Endothelial cell of umbilical vein (primary cell): ENCODE data around the gene DCX. TPM values are rescaled to one million over a fixed set of nuclear protein-coding genes. Genes with fewer than 3 reads are reported as not detected.

Experiments
- BruUV-seq: library from RNA; stranded (reverse); fragments of 400-500 nt; replicated peaks from 2 replicates; lab custom pipeline; 2021; lab: Mats Ljungman, UMichigan
- CTCF ChIA-PET: fragments of 300-600, 350-600 bp; sonication (Branson Sonifier 250); formaldehyde crosslinking; loops from one replicate; lab custom pipeline; 2021; ENCODE audit warnings: antibody characterized with exemption, inconsistent platforms; lab: Charles Lee
- POLR2A ChIA-PET: fragments of 300-600, 350-600 bp; sonication (Branson Sonifier 250); formaldehyde crosslinking; loops from one replicate; lab custom pipeline; 2021; ENCODE audit warnings: antibody characterized with exemption, inconsistent platforms; lab: Charles Lee
- DNase-seq: peaks from one replicate; pipeline ENCODE4 v3.0.0-alpha.2; 2011; ENCODE audit warnings: low read depth, low spot score
- FAIRE-seq: peaks from 2 replicates; lab custom pipeline; 2011; peaks lifted over from hg19 to GRCh38; lab: Jason Lieb, UNC
- H2AFZ ChIP-seq: 2 replicates; pipeline ENCODE4 v1.6.0; 2012; ENCODE audit warnings: low read depth, low read length, control low read depth, inconsistent platforms
- H3K27ac ChIP-seq: 2 replicates; pipeline ENCODE4 v1.5.1; 2011; ENCODE audit warnings: low read depth, mild to moderate bottlenecking, control low read depth, low read length, moderate library complexity; ENCODE audit not compliant: insufficient read depth
- H3K27me3 ChIP-seq, 2 experiments: 2 replicates each; pipeline versions ENCODE4 v1.6.0 to v1.6.1; 2011; ENCODE audit warnings: low read length in 2 of 2, mixed read lengths in 1 of 2; ENCODE audit not compliant: control insufficient read depth in 2 of 2, insufficient read depth in 2 of 2
- H3K36me3 ChIP-seq, 2 experiments: 2 replicates in 1 of 2; 3 replicates in 1 of 2; pipeline ENCODE4 v1.5.1; 2011; ENCODE audit warnings: low read length in 2 of 2, mild to moderate bottlenecking in 1 of 2, moderate library complexity in 1 of 2; ENCODE audit not compliant: control insufficient read depth in 2 of 2, insufficient read depth in 2 of 2; ENCODE audit errors: extremely low read depth in 1 of 2
- H3K4me1 ChIP-seq: 3 replicates; pipeline ENCODE4 v1.5.1; 2011; ENCODE audit warnings: mild to moderate bottlenecking, low read length; ENCODE audit not compliant: control insufficient read depth, insufficient read depth; ENCODE audit errors: extremely low read depth
- H3K4me2 ChIP-seq: 2 replicates; pipeline ENCODE4 v1.6.1; 2011; ENCODE audit warnings: low read length, control low read depth, mixed read lengths; ENCODE audit not compliant: insufficient read depth
- H3K4me3 ChIP-seq, 3 experiments: fragments of 200-600 bp in 1 of 3; sonication (generic), shearing (Covaris generic) in 1 of 3; replicated peaks in 1 of 3; 2 replicates each; pipeline ENCODE4 v1.5.1; 2011 to 2016; ENCODE audit warnings: control low read depth in 3 of 3, low read length in 3 of 3, mild to moderate bottlenecking in 2 of 3, inconsistent platforms in 1 of 3, low read depth in 1 of 3, moderate library complexity in 1 of 3; ENCODE audit not compliant: insufficient read depth in 1 of 3
- H3K79me2 ChIP-seq: 2 replicates; pipeline ENCODE4 v1.6.0; 2012; ENCODE audit warnings: low read length, inconsistent platforms; ENCODE audit not compliant: control insufficient read depth, insufficient read depth
- H3K9ac ChIP-seq: replicated peaks from 2 replicates; pipeline ENCODE3; 2011; ENCODE audit warnings: low read length, control low read depth; ENCODE audit not compliant: insufficient read depth; ENCODE audit errors: extremely low read depth
- H3K9me1 ChIP-seq: replicated peaks from 3 replicates; pipeline ENCODE4 v1.6.0; 2011; ENCODE audit warnings: mild to moderate bottlenecking, low read length; ENCODE audit not compliant: control insufficient read depth, insufficient read depth; ENCODE audit errors: extremely low read depth
- H3K9me3 ChIP-seq: replicated peaks from 2 replicates; pipeline ENCODE4 v1.5.1; 2012; ENCODE audit warnings: low read length, inconsistent platforms; ENCODE audit not compliant: control insufficient read depth, insufficient read depth
- H4K20me1 ChIP-seq: replicated peaks from 2 replicates; pipeline ENCODE3; 2011; ENCODE audit warnings: mild to moderate bottlenecking, low read length; ENCODE audit not compliant: control insufficient read depth, insufficient read depth; ENCODE audit errors: extremely low read depth
- EZH2 ChIP-seq: IDR thresholded peaks from 2 replicates; pipeline ENCODE4 v1.6.1; 2012; ENCODE audit warnings: borderline replicate concordance, low read depth, mild to moderate bottlenecking, moderate library complexity, low read length, inconsistent platforms; ENCODE audit not compliant: severe bottlenecking
- FOS ChIP-seq: IDR thresholded peaks from 2 replicates; pipeline ENCODE4 v1.6.1; 2011; ENCODE audit warnings: mild to moderate bottlenecking, low read length, moderate library complexity, borderline replicate concordance; ENCODE audit not compliant: insufficient read depth
- GATA2 ChIP-seq: IDR thresholded peaks from 2 replicates; pipeline ENCODE4 v1.7.0; 2011; ENCODE audit warnings: low read depth, mild to moderate bottlenecking, moderate library complexity, mixed read lengths, low read length; ENCODE audit not compliant: insufficient read length, insufficient read depth
- JUN ChIP-seq: IDR thresholded peaks from 2 replicates; pipeline ENCODE4 v1.6.1; 2011; ENCODE audit warnings: borderline replicate concordance, low read depth; ENCODE audit not compliant: insufficient read length, insufficient read depth
- MAX ChIP-seq: IDR thresholded peaks from 2 replicates; pipeline ENCODE4 v1.6.1; 2011; ENCODE audit not compliant: insufficient read depth, insufficient read length
- MYC ChIP-seq: IDR thresholded peaks from one replicate; pipeline ENCODE4 v1.6.1; 2011; ENCODE audit warnings: mild to moderate bottlenecking, low read depth, low read length
- POLR2A ChIP-seq: IDR thresholded peaks from 2 replicates; pipeline ENCODE4 v1.6.1; 2012; ENCODE audit warnings: low read depth, mild to moderate bottlenecking, control low read depth, low read length
- POLR2AphosphoS5 ChIP-seq: IDR thresholded peaks from 2 replicates; pipeline ENCODE4 v1.6.1; 2012; ENCODE audit warnings: low read depth, mild to moderate bottlenecking, control low read depth, low read length, moderate library complexity; ENCODE audit not compliant: insufficient read depth
- dilution Hi-C: fragments of 300-500 bp; cut with MboI; formaldehyde crosslinking; loops from one replicate; pipeline ENCODE4 v1.15.0; 2019; ENCODE audit warnings: low sequenced_read_pairs; ENCODE audit not compliant: extremely low pct_ligation_motif_present
- intact Hi-C: fragments of 100-400 bp; cut with micrococcal nuclease; formaldehyde crosslinking; loops from one replicate; pipeline ENCODE4 v1.10.0; 2022
- polyA plus RNA-seq, 4 experiments: library from polyadenylated mRNA; depleted of rRNA in 3 of 4; stranded (reverse) in 3 of 4; unstranded in 1 of 4; fragments of >200 nt; gene quantifications; 2 replicates each; pipeline versions ENCODE4 v1.2.1 to v1.2.3, GENCODE V29; 2011 to 2012; ENCODE audit warnings: missing spikeins in 1 of 4
- total RNA-seq: library from RNA; stranded (reverse); gene quantifications from 2 replicates; pipeline ENCODE4 v1.2.3, GENCODE V29; 2021
- TF ChIP-seq, protein P1 (sequence below), 2 donors: IDR thresholded peaks; 1 replicate in 1 of 2; 2 replicates in 1 of 2; pipeline ENCODE4 v1.5.1; 2011; ENCODE audit warnings: low read length in 2 of 2, mild to moderate bottlenecking in 2 of 2, moderate library complexity in 2 of 2, control low read depth in 1 of 2, inconsistent platforms in 1 of 2, low read depth in 1 of 2; ENCODE audit not compliant: insufficient read depth in 1 of 2; ENCODE audit errors: extremely low read depth in 1 of 2

The DCX gene
- total and polyA plus RNA-seq, 2 donors (not counting 3 experiments of a cell fraction or from before 2014, with no cell fraction given): not detected

GRCh38 chrX:111264385-111264784 is 147.6 kb downstream of the DCX start:
- Histone ChIP-seq H3K27ac (no peak overlapping the region), H3K4me1 (no peaks in the 10 kb centered on the region), H3K79me2 (no peaks in the 10 kb centered on the region), H3K4me3 (no peak overlapping the region), H3K36me3 (no peaks in the 10 kb centered on the region), H3K9me3 (no peaks in the 10 kb centered on the region), H3K9me1 (no peaks in the 10 kb centered on the region), H4K20me1 (no peaks in the 10 kb centered on the region), H3K9ac (no peak overlapping the region), H2AFZ (no peak overlapping the region), H3K4me2 (no peak overlapping the region), H3K27me3 (no peaks in the 10 kb centered on the region)
- BruUV-seq: no TSS peak
- POLR2A ChIA-PET: no interaction called here
- TF ChIP-seq POLR2A (no peak), MAX (no peak)
- TF ChIP-seq, protein P1, sequence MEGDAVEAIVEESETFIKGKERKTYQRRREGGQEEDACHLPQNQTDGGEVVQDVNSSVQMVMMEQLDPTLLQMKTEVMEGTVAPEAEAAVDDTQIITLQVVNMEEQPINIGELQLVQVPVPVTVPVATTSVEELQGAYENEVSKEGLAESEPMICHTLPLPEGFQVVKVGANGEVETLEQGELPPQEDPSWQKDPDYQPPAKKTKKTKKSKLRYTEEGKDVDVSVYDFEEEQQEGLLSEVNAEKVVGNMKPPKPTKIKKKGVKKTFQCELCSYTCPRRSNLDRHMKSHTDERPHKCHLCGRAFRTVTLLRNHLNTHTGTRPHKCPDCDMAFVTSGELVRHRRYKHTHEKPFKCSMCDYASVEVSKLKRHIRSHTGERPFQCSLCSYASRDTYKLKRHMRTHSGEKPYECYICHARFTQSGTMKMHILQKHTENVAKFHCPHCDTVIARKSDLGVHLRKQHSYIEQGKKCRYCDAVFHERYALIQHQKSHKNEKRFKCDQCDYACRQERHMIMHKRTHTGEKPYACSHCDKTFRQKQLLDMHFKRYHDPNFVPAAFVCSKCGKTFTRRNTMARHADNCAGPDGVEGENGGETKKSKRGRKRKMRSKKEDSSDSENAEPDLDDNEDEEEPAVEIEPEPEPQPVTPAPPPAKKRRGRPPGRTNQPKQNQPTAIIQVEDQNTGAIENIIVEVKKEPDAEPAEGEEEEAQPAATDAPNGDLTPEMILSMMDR (IDR thresholded peaks at IDR 0.05; ENCODE audit: extremely low read depth in 1 of 2, insufficient read depth in 1 of 2, low read depth in 1 of 2, low read length in 2 of 2): no peak
- dilution Hi-C loops (no loop called here), intact Hi-C loops (no loop called here)
- DNase-seq (no peak), FAIRE-seq (no peak)
- CTCF ChIA-PET: no interaction called here

GRCh38 chrX:111262086-111262485 is 149.9 kb downstream of the DCX start:
- CTCF ChIA-PET: no interaction called here
- no peak for FAIRE-seq

More at GRCh38 chrX:111262086-111262485, 149.9 kb downstream of the DCX start:
- Histone ChIP-seq H3K36me3 (no peaks in the 10 kb centered on the region), H3K79me2 (no peaks in the 10 kb centered on the region), H3K9ac (no peak overlapping the region), H4K20me1 (no peaks in the 10 kb centered on the region), H3K27ac (no peak overlapping the region), H3K4me3 (no peak overlapping the region), H3K9me3 (no peaks in the 10 kb centered on the region), H3K4me1 (no peaks in the 10 kb centered on the region), H3K4me2 (no peak overlapping the region), H3K9me1 (no peaks in the 10 kb centered on the region), H3K27me3 (no peaks in the 10 kb centered on the region), H2AFZ (no peak overlapping the region)
- POLR2A ChIA-PET: no interaction called here
- DNase-seq: no peak
- BruUV-seq: no TSS peak
- intact Hi-C loops: no loop called here
- dilution Hi-C loops: no loop called here
- TF ChIP-seq FOS (no peak), MAX (no peak), MYC (no peak), POLR2A (no peak), EZH2 (no peak), JUN (no peak), POLR2AphosphoS5 (no peak), GATA2 (no peak)
- TF ChIP-seq, protein P1 (IDR thresholded peaks at IDR 0.05; ENCODE audit: extremely low read depth in 1 of 2, insufficient read depth in 1 of 2, low read depth in 1 of 2, low read length in 2 of 2): no peak
